GM13976 (cell line): Measurements from ENCODE around the gene TM9SF2.
"Not testable (repeated sequence)": the region's sequence is repeated elsewhere in the genome, so short reads cannot be mapped to it uniquely, and the experiment has no call there.

Experiments
- DNase-seq: peaks from one replicate; pipeline ENCODE4 v3.0.0; 2012; ENCODE audit warnings: low spot score
- in situ Hi-C: fragments of 300-500 bp; cut with MboI; formaldehyde crosslinking; loops from one replicate; pipeline ENCODE4 v1.12.0; 2022; ENCODE audit warnings: low sequenced_read_pairs, mixed read lengths, inconsistent platforms; ENCODE audit not compliant: unreplicated experiment
- TF ChIP-seq, protein P1 (sequence below): IDR thresholded peaks from 2 replicates; pipeline ENCODE4 v1.5.1; 2012; ENCODE audit warnings: borderline replicate concordance, mild to moderate bottlenecking; ENCODE audit not compliant: insufficient read depth; ENCODE audit errors: extremely low read depth, missing control alignments, control extremely low read depth

The TM9SF2 gene

DNA sequence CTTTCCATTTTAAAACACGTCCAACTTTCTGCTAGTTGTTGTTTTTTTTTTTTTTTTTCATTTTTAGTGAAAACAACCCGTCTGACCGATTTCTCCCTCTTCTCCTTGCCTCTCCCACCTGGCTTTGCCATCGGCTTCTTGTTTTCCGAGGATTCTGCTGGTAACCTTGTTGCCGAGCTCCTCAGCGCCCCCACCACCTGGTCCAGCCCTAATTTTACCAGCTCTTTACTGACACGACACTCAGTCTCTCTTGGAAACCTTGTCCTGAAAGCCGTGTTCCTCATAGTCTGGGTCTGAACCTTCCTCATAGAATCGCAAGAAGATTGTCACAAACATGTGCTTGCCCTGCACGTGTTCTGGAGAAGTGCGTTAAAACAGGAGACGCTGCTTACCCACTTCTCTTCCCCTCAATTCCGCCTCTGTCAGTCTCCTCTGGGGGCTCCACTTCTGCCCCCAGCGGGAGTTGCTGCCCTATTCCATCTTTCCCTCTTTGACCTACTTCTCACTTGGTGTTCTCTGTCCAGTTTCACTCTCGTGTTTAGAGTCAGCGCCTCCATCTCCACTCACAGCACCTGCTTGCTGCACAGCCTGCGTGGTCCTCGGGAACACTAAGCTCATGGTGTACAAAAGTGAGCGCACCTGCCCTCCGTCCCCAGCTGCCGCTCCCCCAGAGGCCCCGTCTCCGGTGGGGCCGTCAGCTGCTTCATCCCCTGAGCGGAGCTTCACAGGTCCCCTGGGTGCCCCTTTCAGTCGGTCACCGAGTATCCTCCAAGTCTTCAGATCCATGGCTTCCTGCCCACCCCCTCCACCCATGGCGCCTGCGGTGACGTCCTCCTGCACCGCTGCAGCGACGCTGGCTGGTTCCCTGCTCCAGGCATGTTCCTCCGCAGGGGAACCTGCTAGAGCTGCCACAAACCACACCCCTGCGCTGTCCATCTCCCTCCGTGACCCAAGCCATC is 65.1 kb downstream of the TM9SF2 start:
- TF ChIP-seq, protein P1, sequence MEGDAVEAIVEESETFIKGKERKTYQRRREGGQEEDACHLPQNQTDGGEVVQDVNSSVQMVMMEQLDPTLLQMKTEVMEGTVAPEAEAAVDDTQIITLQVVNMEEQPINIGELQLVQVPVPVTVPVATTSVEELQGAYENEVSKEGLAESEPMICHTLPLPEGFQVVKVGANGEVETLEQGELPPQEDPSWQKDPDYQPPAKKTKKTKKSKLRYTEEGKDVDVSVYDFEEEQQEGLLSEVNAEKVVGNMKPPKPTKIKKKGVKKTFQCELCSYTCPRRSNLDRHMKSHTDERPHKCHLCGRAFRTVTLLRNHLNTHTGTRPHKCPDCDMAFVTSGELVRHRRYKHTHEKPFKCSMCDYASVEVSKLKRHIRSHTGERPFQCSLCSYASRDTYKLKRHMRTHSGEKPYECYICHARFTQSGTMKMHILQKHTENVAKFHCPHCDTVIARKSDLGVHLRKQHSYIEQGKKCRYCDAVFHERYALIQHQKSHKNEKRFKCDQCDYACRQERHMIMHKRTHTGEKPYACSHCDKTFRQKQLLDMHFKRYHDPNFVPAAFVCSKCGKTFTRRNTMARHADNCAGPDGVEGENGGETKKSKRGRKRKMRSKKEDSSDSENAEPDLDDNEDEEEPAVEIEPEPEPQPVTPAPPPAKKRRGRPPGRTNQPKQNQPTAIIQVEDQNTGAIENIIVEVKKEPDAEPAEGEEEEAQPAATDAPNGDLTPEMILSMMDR = no peak
- in situ Hi-C loops = no loop called here
- peak; percentile 63 for DNase-seq

DNA sequence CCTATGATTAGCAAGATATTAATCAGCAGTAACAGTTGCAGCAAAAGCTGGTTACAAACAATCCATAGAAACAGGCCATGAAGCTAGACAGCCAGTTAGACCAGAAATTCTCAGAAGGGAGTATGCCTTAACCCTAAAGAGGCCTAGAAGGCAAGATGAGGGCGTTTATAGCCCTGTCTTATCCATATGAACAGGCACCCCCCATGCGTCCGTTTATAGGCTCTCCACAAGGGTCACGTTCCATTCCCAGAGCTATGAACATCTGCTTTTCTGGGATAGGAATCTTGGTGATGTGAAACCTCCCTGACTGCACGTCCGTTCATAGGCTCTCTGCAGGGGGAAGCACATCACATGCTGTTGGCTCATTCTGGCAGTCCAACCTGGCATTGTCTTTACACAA is 67.6 kb downstream of the TM9SF2 start:
- in situ Hi-C loops, DNase-seq: not testable (repeated sequence)

DNA sequence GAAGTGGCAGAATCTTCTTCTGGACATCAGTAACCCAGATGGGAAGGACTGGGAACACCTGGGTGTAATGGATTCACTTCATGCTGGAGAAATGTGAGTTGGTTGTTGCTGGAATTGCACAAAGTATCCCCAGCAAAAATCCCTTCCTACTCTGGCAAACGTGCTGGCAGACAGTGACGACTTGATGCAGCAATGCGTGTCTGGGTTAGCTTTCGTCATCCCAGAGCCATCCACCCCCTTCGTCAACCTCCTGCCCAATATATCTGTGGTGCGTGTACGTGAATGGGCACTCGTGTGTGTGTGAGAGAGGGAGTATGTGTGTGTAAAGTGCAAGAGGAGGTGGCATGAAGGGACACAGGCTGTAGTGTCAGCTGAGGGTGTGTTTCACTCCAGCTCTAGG is 70.9 kb downstream of the TM9SF2 start:
- TF ChIP-seq, protein P1 = no peak
- in situ Hi-C loops = no loop called here
- DNase-seq = no peak

DNA sequence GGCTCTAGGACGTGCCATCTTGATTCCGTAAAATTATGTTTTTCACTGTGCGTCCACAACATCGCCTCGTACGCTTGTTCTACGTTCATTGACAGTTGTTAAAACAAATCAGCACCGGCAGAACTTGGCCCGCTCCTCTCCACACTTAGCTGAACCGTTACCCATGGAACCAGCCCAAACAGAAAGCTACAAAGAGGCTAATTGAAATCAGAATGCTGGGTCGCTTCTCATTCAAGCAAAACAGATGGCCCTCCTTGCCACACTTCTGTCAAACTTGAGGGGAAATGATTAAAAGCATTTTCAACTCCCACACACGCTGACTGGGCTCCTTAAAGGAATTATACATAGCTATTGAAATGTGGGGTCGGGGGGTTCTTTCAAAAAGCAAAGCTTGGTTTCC is 71.6 kb downstream of the TM9SF2 start:
- TF ChIP-seq, protein P1 = no peak
- no peak for DNase-seq
- in situ Hi-C loops = no loop called here

DNA sequence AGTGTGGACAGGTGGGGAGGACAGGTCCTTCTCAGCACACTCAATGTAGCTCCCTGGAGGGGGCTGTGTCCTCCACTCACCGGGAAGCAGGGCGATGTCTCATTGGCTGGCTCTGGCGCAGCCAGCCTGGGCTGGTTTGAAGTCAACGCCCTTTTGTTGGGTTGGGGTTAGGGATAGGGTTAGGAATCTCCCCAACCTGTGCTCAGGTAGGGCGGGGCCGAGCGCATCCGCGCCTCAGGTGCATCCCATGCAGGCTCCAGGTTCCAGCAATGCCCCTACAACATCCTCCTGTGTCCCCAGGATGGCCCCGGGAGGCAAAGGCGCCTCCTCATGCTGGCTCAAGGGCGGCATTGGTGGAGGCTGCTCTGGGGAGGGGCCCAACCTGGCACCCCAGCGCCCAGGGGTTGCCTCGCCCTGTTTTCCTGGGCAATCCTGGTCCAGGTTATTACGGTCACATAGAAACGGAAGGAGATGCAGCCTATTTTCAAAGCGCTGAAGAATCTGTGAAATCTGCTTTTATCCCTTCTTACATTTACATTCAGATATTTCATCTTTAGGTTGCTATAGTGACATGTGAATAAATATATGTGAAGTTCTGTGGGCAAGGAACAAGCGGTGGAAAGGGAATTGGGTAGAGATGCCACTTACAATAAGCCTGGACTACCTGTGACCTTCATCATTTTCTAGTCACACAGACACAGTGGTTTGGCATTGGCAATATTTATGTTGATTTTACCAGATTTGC is 74.3 kb downstream of the TM9SF2 start:
- DNase-seq = no peak
- in situ Hi-C loops = no loop called here
- TF ChIP-seq, protein P1 = no peak

DNA sequence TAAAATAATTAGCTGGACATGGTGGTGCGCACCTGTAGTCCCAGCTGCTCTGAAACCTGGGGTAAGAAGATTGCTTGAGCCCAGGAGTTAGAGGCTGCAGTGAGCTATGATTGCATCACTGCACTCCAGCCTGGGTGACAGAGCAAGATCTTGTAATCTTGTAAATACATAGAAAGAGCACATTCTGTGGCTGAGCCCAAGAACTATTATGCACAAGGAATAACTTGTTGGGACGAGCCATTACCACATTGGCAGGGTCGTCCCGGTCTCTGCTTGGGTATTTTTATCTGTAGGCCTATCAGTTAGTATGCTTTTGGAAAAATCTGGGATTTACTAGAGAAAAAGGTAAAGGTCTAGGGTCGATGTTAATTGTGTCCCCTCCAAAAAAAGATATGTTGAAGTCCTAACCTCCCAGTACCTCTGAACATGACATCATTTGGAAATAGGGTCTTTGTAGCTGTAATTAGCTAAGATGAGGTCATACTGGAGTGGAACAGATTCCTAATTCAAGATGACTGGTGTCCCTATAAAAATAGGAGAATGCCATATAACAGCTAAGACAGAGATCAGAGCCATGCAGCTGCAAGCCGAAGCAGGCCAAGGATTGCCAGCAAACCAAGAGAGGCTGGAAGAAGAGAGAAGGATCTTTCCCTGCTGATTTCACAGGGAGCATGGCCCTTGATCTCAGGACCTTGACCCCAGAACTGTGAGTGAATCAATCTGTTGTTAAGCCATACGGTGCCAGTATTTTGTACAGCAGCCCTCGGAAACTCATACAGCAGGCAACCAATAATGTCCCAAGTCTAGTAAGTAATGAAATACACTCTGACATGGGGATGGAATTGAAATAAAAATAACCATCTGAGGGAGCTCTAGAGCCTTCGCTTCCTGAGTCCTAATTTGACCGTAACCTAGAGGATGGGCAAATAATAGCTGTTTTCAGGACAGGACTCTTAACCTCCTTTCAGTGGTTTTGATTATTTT is 77.0 kb downstream of the TM9SF2 start:
- TF ChIP-seq, protein P1 = no peak
- DNase-seq = no peak
- in situ Hi-C loops = no loop called here
